Renal cortex interstitium (tissue), 11 donors: ENCODE data around the gene AKAP13. TPM values are rescaled to one million over a fixed set of nuclear protein-coding genes. Genes with fewer than 3 reads are reported as not detected.

ENCODE experiments used
- DNase-seq, 11 donors: peaks; one replicate each; pipeline ENCODE4 v3.0.0-alpha.2; 2013; ENCODE audit warnings: low read depth in 9 of 11, low spot score in 4 of 11; ENCODE audit errors: extremely low read depth in 1 of 11
- polyA plus RNA-seq, 3 donors: library from polyadenylated mRNA; unstranded; fragments of 120-200 nt; gene quantifications; one replicate each; pipeline ENCODE4 v1.2.1, GENCODE V29; 2013; ENCODE audit not compliant: insufficient read length in 3 of 3

The AKAP13 gene
- polyA plus RNA-seq, 3 donors = 90.0 to 91.2 (median 91.2) TPM

- DNase-seq = no peak
These were observed 377.7 kb downstream of the AKAP13 start for GRCh38 chr15:85757939-85758654.

DNA sequence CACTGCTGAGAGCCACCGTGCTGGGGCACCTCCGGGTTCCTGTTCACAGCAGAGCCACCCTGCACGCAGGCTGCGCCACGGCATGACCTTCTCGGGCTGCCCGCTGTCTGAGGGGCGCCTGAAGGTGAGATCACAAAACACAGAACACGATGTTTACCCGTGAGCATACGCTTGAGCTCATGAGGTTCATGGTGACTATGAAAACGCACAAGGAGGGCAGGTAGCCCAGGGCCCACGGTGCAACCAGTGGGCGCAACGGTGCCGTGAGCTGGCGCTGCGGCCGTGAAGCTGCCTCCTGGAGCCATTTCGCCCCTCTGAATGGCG is 378.2 kb downstream of the AKAP13 start:
- DNase-seq = no peak

GRCh38 chr15:85759376-85759775 is 379.0 kb downstream of the AKAP13 start:
- no peak for DNase-seq

- DNase-seq = no peak
These were observed 379.6 kb downstream of the AKAP13 start for GRCh38 chr15:85760049-85760448.

DNA sequence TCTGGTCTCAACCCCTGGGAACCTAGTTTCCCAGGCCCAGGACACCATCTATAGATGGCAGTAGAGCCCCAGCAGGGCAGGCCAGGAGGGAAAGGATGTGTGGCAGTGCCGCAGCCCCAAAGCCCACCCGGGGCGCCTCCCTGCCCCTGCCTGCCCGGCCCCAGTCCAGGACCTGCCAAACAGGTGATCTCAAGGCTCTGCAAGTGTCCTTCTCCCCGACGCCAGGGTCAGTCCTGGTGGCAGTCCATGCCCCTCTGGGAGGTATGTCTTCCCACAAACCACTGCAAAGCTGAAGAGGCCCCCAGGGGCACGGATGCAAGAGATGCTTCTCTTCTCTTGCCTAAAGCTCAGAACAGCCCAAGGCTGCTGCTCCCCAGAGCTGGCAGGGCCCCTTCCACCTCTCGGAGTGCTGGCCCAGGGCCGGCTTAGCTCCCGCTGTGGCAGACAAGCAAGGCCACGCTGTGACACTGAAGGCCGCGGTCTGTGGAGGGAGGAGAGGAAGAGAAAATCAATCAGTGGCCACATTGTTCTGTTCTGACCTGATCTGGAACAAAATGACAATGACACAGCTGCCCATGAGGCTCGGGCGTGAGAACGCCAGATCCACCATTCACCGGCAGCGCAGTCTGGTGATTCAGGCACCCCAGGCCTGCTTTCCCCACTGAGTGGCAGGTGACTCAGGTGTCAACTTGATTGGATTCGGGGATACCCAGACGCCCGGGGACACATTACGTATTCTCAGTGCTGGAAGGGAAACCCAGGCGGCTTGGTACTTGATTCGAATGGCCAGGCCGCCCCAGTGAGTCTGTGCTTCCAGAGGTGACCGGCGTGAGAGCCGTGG is 380.3 kb downstream of the AKAP13 start:
- DNase-seq = no peak

GRCh38 chr15:85761635-85762034 is 381.2 kb downstream of the AKAP13 start:
- no peak for DNase-seq

GRCh38 chr15:85762039-85762755 is 381.8 kb downstream of the AKAP13 start:
- no peak for DNase-seq

DNA sequence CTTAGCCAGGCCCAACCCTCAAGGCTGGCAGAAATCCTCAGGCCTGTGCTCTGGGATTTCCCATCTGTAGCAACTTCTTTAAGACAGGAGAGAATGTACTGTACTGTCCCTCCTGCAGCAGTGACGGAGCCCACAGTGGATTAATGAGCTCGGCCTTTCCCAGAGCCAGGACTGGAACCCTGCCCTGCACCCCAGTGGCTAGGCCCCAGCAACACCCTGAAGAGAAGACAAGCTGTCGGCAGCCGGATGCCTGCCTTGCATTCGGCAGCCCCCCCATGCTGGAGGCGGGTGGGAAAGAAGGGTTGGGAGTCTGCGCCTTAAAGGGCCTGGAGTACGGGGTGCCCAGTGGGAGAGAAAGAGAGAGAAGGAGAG is 382.3 kb downstream of the AKAP13 start:
- no peak for DNase-seq

GRCh38 chr15:85763157-85763556 is 382.8 kb downstream of the AKAP13 start:
- no peak for DNase-seq

- DNase-seq = no peak
These were observed 383.6 kb downstream of the AKAP13 start for GRCh38 chr15:85763673-85764633.

GRCh38 chr15:85764649-85765277 is 384.4 kb downstream of the AKAP13 start:
- no peak for DNase-seq

- peak in 1 of 11 donors; percentile 50 for DNase-seq
These were observed 385.8 kb downstream of the AKAP13 start for GRCh38 chr15:85766001-85766831.

DNA sequence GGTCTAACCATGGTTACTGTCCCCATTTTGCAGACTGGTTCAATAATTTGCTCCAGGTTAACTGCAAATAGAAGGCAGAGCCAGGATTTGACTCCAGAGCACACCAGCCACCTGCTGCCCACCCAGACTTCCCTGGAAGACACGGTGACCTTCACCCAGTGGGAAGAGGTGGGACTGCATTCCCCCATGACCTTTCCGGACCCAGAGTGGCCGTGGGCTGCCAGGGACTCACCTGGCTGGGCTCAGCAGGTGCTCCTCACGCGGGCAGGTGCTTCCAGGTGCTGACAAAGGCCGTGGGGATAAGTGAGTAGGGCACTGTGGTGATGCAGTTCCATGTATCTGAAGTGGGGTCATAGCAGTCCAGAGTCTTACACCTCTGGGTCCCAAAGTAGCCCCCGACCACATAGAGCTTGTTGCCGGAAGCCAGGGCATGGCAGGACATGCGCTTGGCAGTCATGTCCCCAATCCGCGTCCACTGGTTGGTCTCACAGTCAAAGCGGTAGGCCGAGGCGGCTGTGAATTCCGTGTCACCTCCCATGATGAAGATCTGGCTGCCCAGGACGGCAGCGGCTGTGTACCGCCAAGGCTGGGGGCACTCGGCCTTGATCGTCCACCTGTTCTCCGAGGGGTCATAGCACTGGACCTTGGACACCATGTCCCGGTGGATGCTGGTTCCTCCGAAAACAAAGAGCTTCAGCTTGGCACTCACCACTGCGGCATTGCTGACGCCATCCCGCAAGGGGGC is 387.6 kb downstream of the AKAP13 start:
- no peak for DNase-seq

- no peak for DNase-seq
These were observed 388.3 kb downstream of the AKAP13 start for GRCh38 chr15:85768595-85769168.

- no peak for DNase-seq
These were observed 388.9 kb downstream of the AKAP13 start for GRCh38 chr15:85769182-85769900.
